ENCODE data around the gene CATSPERZ.
"Not testable (repeated sequence)": the region's sequence is repeated elsewhere in the genome, so short reads cannot be mapped to it uniquely, and the experiment has no call there.

Gene CATSPERZ

GRCh38 chr11:64297699-64298358 is 2.3 kb upstream of the CATSPERZ start:
- in situ Hi-C loops (cut with HindIII; ENCODE audit: low sequenced_read_pairs), result no loop called here

- in situ Hi-C loops (cut with HindIII; ENCODE audit: low sequenced_read_pairs), result no loop called here
Observed at GRCh38 chr11:64298966-64299846, 952 bp upstream of the CATSPERZ start.

GRCh38 chr11:64303109-64304031 is 3.2 kb downstream of the CATSPERZ start:
- in situ Hi-C loops (cut with HindIII; ENCODE audit: low sequenced_read_pairs), result no loop called here

GRCh38 chr11:64304032-64304315 is 3.8 kb downstream of the CATSPERZ start:
- in situ Hi-C loops (cut with HindIII; ENCODE audit: low sequenced_read_pairs), result no loop called here

- in situ Hi-C loops (cut with HindIII; ENCODE audit: low sequenced_read_pairs), result loop anchor here (5.0 kb wide), 2 partner anchors 52 to 87 kb away; partner anchors contain the start of gene PLCB3
Observed at GRCh38 chr11:64304316-64305072, 4.3 kb downstream of the CATSPERZ start.

- in situ Hi-C loops (cut with HindIII; ENCODE audit: low sequenced_read_pairs), result loop anchor here (5.0 kb wide), 2 partner anchors 53 to 88 kb away; partner anchors contain the start of gene PLCB3
Observed at GRCh38 chr11:64305075-64305690, 5.0 kb downstream of the CATSPERZ start, which contains the start of gene ESRRA. TSS of gene ESRRA (plus strand) at chr11:64305524. CDS start at chr11:64307180, 1,656 bp downstream.

GRCh38 chr11:64305691-64306562 is 5.8 kb downstream of the CATSPERZ start:
- in situ Hi-C loops (cut with HindIII; ENCODE audit: low sequenced_read_pairs), result loop anchor here (5.0 kb wide), 2 partner anchors 54 to 89 kb away; partner anchors contain the start of gene PLCB3

- in situ Hi-C loops (cut with HindIII; ENCODE audit: low sequenced_read_pairs), result loop anchor here (5.0 kb wide), 2 partner anchors 54 to 89 kb away; partner anchors contain the start of gene PLCB3
Observed at GRCh38 chr11:64306563-64306875, 6.4 kb downstream of the CATSPERZ start.

GRCh38 chr11:64306876-64307622 is 6.9 kb downstream of the CATSPERZ start:
- in situ Hi-C loops (cut with HindIII; ENCODE audit: low sequenced_read_pairs), result loop anchor here (5.0 kb wide), 2 partner anchors 55 to 90 kb away; partner anchors contain the start of gene PLCB3

- in situ Hi-C loops (cut with HindIII; ENCODE audit: low sequenced_read_pairs), result loop anchor here (5.0 kb wide), 2 partner anchors 55 to 90 kb away; partner anchors contain the start of gene PLCB3
Observed at GRCh38 chr11:64307795-64308194, 7.6 kb downstream of the CATSPERZ start.

GRCh38 chr11:64312947-64313346 is 12.8 kb downstream of the CATSPERZ start:
- in situ Hi-C loops (cut with HindIII; ENCODE audit: low sequenced_read_pairs), result no loop called here

- in situ Hi-C loops (cut with HindIII; ENCODE audit: low sequenced_read_pairs), result no loop called here
Observed at GRCh38 chr11:64313491-64314145, 13.5 kb downstream of the CATSPERZ start.

- in situ Hi-C loops (cut with HindIII; ENCODE audit: low sequenced_read_pairs), result no loop called here
Observed at GRCh38 chr11:64314146-64314804, 14.1 kb downstream of the CATSPERZ start.

- in situ Hi-C loops (cut with HindIII; ENCODE audit: low sequenced_read_pairs), result no loop called here
Observed at GRCh38 chr11:64314805-64315561, 14.8 kb downstream of the CATSPERZ start.

GRCh38 chr11:64315667-64316526 is 15.7 kb downstream of the CATSPERZ start:
- in situ Hi-C loops (cut with HindIII; ENCODE audit: low sequenced_read_pairs), result not testable (repeated sequence)

Measured in endothelial cell of hepatic sinusoid (primary cell).